ENCODE measurements around the gene NUDT8.

GRCh38 chr11:67640758-67641337, 11.1 kb upstream of the NUDT8 start:
- TF ChIP-seq GLIS3 (CRISPR knock-in tag; IDR thresholded peaks at IDR 0.05): no peak
- TF ChIP-seq TOX (CRISPR knock-in tag; IDR thresholded peaks at IDR 0.05; ENCODE audit: borderline replicate concordance): no peak
- TF ChIP-seq PATZ1 (CRISPR knock-in tag; IDR thresholded peaks at IDR 0.05; ENCODE audit: borderline replicate concordance): no peak
- TF ChIP-seq CREB5 (CRISPR knock-in tag; IDR thresholded peaks at IDR 0.05; ENCODE audit: low read depth): no peak
- TF ChIP-seq ZFP3 (CRISPR knock-in tag; IDR thresholded peaks at IDR 0.05): no peak
- TF ChIP-seq RARB (CRISPR knock-in tag; IDR thresholded peaks at IDR 0.05): no peak
- no peak for TF ChIP-seq ZC3H10 (CRISPR knock-in tag; IDR thresholded peaks at IDR 0.05)
- no peak for TF ChIP-seq ZNF565 (CRISPR knock-in tag; conservative IDR thresholded peaks at IDR 0.05; ENCODE audit: low read depth)
- no peak for TF ChIP-seq ISL1 (CRISPR knock-in tag; IDR thresholded peaks at IDR 0.05)
- no peak for TF ChIP-seq PPARA (CRISPR knock-in tag; IDR thresholded peaks at IDR 0.05; ENCODE audit: borderline replicate concordance)
- no peak for TF ChIP-seq ARNTL (CRISPR knock-in tag; IDR thresholded peaks at IDR 0.05; ENCODE audit: borderline replicate concordance, low read depth)
- TF ChIP-seq TSHZ2 (CRISPR knock-in tag; IDR thresholded peaks at IDR 0.05): no peak

Data from SK-N-SH treated with all-trans-retinoic acid at 6 μM for 48 hours (cell line).